Prostate gland (tissue), 2 donors: ENCODE results near the gene OR5L2.

Source experiments
- CTCF ChIP-seq, 4 experiments: fragments of 200-600 bp in 2 of 4; fragments of 450-650 bp in 2 of 4; sonication (generic) in 2 of 4; IDR thresholded peaks; 1 replicate in 3 of 4; 2 replicates in 1 of 4; pipeline ENCODE4 v1.5.1; 2016 to 2019; ENCODE audit warnings: antibody characterized with exemption in 4 of 4, mild to moderate bottlenecking in 2 of 4, moderate library complexity in 2 of 4
- POLR2A ChIP-seq: fragments of 450-650 bp; IDR thresholded peaks from one replicate; pipeline ENCODE4 v1.6.1; 2016; ENCODE audit warnings: antibody characterized with exemption, mild to moderate bottlenecking
- POLR2AphosphoS5 ChIP-seq: sonication (generic); formaldehyde crosslinking; IDR thresholded peaks from one replicate; pipeline ENCODE4 v1.6.1; 2017; ENCODE audit warnings: antibody characterized with exemption

DNA sequence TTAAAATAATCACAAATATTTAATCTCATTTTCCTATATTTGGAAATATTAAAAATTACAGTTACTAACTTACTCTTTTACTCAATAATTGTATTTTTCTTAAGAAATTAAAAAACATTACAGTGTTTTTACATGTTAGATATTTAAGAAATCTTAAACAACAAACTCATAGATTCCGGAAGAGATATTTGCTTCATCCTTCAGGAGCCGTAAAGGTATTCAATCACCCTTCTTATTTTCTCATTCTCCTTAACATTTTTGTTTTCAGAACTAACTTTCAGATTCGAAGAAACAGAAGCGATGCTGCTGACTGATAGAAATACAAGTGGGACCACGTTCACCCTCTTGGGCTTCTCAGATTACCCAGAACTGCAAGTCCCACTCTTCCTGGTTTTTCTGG, 7.7 kb upstream of the OR5L2 start, which contains the start of gene OR5D18:
- TF ChIP-seq POLR2AphosphoS5 (no peak), CTCF (IDR thresholded peaks at IDR 0.05) (no peak), POLR2A (no peak)
